ENCODE data around the gene SPNS1. TPM values are rescaled to one million over a fixed set of nuclear protein-coding genes. Genes with fewer than 3 reads are reported as not detected.
A peak's percentile ranks its signal among the peaks of the same experiment; 100 is the strongest.
"Not testable (repeated sequence)": the region's sequence is repeated elsewhere in the genome, so short reads cannot be mapped to it uniquely, and the experiment has no call there.

Gene SPNS1
- 20.9 TPM for polyA plus RNA-seq

DNA sequence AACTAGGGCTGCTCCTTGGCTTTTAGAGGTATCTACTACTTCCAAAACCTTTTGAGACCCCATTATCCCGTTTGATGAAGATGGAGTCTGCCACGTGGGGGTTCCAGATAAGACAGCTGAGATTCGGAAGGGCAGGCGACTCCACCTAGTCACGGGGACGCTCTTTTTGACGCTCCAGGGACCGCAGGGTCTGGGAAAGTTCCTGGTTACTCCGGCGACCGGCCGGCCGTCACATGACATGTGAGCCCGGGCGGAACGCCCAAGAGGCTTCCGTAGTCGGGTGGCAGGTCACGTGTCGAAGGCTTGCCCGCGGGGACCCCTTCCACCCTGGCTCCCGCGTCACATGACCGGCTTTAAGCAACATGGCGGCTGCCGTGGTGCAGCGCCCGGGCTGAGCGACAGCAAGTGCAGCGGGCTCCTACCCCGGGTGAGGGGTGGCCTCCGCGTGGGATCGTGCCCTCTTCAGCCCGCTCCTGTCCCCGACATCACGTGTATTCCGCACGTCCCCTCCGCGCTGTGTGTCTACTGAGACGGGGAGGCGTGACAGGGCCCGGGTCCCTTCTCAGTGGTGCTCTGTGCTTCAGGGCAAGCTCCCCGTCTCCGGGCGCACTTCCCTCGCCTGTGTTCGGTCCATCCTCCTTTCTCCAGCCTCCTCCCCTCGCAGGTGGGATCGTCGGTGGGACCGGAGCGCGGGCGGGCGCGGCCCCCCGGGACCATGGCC is at the start of gene SPNS1:
Gene SPNS1 (plus strand): TSS at position 342 of the 721 bp plus-strand sequence. CDS start 374 bp downstream, at position 716.
- H3K4me1 Mint-ChIP-seq: peaks cover 10 to 25% (median 19%) of the 10 kb centered on the region in 3 donors
- H3K27ac Mint-ChIP-seq: peak within 1 kb of the TSS; percentile 94 to 98 (median 97)
- no peaks in the 10 kb centered on the region for H3K9me3 Mint-ChIP-seq
- peaks cover 1% of the 10 kb centered on the region for H3K36me3 Mint-ChIP-seq
- peak within 1 kb of the TSS; percentile 93 to 99 (median 96) for H3K4me3 Mint-ChIP-seq
- no peaks in the 10 kb centered on the region for H3K27me3 Mint-ChIP-seq

- Mint-ChIP-seq H3K9me3 (no peaks in the 10 kb centered on the region), H3K4me3 (peak overlapping the region; percentile 91 to 98 (median 96)), H3K27me3 (no peaks in the 10 kb centered on the region), H3K4me1 (peaks cover 29 to 35% (median 32%) of the 10 kb centered on the region in 3 donors), H3K27ac (peak overlapping the region; percentile 88 to 98 (median 95)), H3K36me3 (no peaks in the 10 kb centered on the region)
These were observed 49.0 kb upstream of the SPNS1 start for GRCh38 chr16:28925386-28926228.

- H3K27me3 Mint-ChIP-seq, H3K36me3 Mint-ChIP-seq, H3K9me3 Mint-ChIP-seq: not testable (repeated sequence)
- Mint-ChIP-seq H3K4me3 (peak overlapping the region; percentile 91 to 98 (median 96)), H3K27ac (peak overlapping the region; percentile 13 to 98 (median 95)), H3K4me1 (peaks cover 33 to 38% (median 35%) of the 10 kb centered on the region in 3 donors)
These were observed 48.3 kb upstream of the SPNS1 start for GRCh38 chr16:28926284-28926683.

DNA sequence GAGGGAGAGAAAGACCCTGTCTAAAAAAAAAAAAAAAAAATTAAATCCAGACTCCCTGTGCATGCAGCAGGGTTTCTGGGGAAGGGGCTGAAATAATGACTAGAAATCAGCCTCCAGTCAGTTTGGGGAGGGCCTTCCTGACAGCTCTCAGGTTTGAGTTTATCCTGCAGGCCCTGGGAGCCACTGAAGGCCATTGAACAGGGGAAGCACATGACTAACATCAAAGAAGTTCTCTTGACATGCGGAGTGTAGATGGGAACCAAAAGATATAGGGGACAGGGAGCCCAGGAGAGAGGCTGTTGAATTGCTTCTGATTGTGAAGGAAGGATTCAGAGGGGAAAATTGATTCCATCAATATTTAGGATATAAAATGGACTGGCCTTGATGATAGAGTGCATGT is 46.8 kb upstream of the SPNS1 start:
- no peaks in the 10 kb centered on the region for H3K36me3 Mint-ChIP-seq
- H3K27ac Mint-ChIP-seq: peak overlapping the region in 2 of 3 donors; percentile 92 to 95
- H3K9me3 Mint-ChIP-seq: no peaks in the 10 kb centered on the region
- peak overlapping the region in 3 of 4 donors; percentile 21 to 72 (median 58) for H3K4me3 Mint-ChIP-seq
- peaks cover 32 to 42% (median 34%) of the 10 kb centered on the region in 3 donors for H3K4me1 Mint-ChIP-seq
- no peaks in the 10 kb centered on the region for H3K27me3 Mint-ChIP-seq

DNA sequence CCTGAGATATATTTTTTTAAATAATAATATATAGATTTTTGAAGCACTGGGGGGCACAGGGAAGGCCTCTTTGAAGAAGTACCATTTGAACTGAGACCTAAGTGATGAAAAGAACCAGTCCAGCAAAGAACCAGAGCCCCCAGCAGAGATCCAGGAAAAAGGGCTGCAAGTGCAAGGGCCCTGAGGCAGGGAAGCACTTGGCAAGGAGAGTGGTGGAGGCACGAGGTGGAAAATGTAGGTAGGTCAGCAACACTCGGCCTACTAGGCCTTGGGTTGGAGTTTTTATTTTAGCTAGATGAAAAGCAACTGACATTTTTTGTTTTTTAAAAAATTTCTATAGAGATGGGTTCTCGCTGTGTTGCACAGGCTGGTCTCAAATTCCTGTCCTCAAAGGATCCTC is 44.4 kb upstream of the SPNS1 start:
- peak overlapping the region; percentile 45 to 97 (median 96) for H3K27ac Mint-ChIP-seq
- peak overlapping the region in 3 of 4 donors; percentile 93 to 99 (median 94) for H3K4me3 Mint-ChIP-seq
- peaks cover 36 to 43% (median 37%) of the 10 kb centered on the region in 3 donors for H3K4me1 Mint-ChIP-seq
- H3K27me3 Mint-ChIP-seq: no peaks in the 10 kb centered on the region
- H3K9me3 Mint-ChIP-seq: no peaks in the 10 kb centered on the region
- peaks cover 5% of the 10 kb centered on the region for H3K36me3 Mint-ChIP-seq

GRCh38 chr16:28930652-28931051 is 43.9 kb upstream of the SPNS1 start:
- H3K36me3 Mint-ChIP-seq: peaks cover 10% of the 10 kb centered on the region
- H3K4me3 Mint-ChIP-seq: peak overlapping the region; percentile 93 to 99 (median 94)
- H3K27me3 Mint-ChIP-seq: no peaks in the 10 kb centered on the region
- peaks cover 40 to 43% (median 41%) of the 10 kb centered on the region in 3 donors for H3K4me1 Mint-ChIP-seq
- no peaks in the 10 kb centered on the region for H3K9me3 Mint-ChIP-seq
- peak overlapping the region; percentile 45 to 97 (median 96) for H3K27ac Mint-ChIP-seq

GRCh38 chr16:28931801-28932225 is 42.8 kb upstream of the SPNS1 start, which contains the start of gene CD19:
Gene CD19 (plus strand): TSS chr16:28931971. CDS start chr16:28932001, 30 bp downstream.
- no peaks in the 10 kb centered on the region for H3K9me3 Mint-ChIP-seq
- no peaks in the 10 kb centered on the region for H3K27me3 Mint-ChIP-seq
- peak within 1 kb of the TSS; percentile 91 to 97 (median 96) for H3K27ac Mint-ChIP-seq
- peaks cover 17% of the 10 kb centered on the region for H3K36me3 Mint-ChIP-seq
- H3K4me3 Mint-ChIP-seq: peak within 1 kb of the TSS; percentile 93 to 99 (median 94)
- H3K4me1 Mint-ChIP-seq: peaks cover 39 to 45% (median 41%) of the 10 kb centered on the region in 3 donors

DNA sequence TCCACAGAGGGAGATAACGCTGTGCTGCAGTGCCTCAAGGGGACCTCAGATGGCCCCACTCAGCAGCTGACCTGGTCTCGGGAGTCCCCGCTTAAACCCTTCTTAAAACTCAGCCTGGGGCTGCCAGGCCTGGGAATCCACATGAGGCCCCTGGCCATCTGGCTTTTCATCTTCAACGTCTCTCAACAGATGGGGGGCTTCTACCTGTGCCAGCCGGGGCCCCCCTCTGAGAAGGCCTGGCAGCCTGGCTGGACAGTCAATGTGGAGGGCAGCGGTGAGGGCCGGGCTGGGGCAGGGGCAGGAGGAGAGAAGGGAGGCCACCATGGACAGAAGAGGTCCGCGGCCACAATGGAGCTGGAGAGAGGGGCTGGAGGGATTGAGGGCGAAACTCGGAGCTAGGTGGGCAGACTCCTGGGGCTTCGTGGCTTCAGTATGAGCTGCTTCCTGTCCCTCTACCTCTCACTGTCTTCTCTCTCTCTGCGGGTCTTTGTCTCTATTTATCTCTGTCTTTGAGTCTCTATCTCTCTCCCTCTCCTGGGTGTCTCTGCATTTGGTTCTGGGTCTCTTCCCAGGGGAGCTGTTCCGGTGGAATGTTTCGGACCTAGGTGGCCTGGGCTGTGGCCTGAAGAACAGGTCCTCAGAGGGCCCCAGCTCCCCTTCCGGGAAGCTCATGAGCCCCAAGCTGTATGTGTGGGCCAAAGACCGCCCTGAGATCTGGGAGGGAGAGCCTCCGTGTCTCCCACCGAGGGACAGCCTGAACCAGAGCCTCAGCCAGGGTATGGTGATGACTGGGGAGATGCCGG is 42.0 kb upstream of the SPNS1 start:
- Mint-ChIP-seq H3K9me3 (no peaks in the 10 kb centered on the region), H3K4me1 (peaks cover 39 to 46% (median 41%) of the 10 kb centered on the region in 3 donors), H3K27ac (peak overlapping the region; percentile 91 to 97 (median 96)), H3K27me3 (no peaks in the 10 kb centered on the region), H3K36me3 (peaks cover 18% of the 10 kb centered on the region), H3K4me3 (peak overlapping the region; percentile 93 to 99 (median 94))

- H3K27ac Mint-ChIP-seq: peak overlapping the region; percentile 91 to 97 (median 96)
- H3K9me3 Mint-ChIP-seq: no peaks in the 10 kb centered on the region
- peak overlapping the region; percentile 93 to 99 (median 94) for H3K4me3 Mint-ChIP-seq
- H3K4me1 Mint-ChIP-seq: peaks cover 36 to 42% (median 41%) of the 10 kb centered on the region in 3 donors
- peaks cover 18% of the 10 kb centered on the region for H3K36me3 Mint-ChIP-seq
- H3K27me3 Mint-ChIP-seq: no peaks in the 10 kb centered on the region
These were observed 41.4 kb upstream of the SPNS1 start for GRCh38 chr16:28933171-28933570.

GRCh38 chr16:28935346-28935745 is 39.2 kb upstream of the SPNS1 start:
- Mint-ChIP-seq H3K36me3 (peaks cover 18% of the 10 kb centered on the region), H3K9me3 (no peaks in the 10 kb centered on the region), H3K27ac (peak overlapping the region; percentile 15 to 81 (median 55)), H3K4me1 (peaks cover 34 to 37% (median 36%) of the 10 kb centered on the region in 3 donors), H3K27me3 (no peaks in the 10 kb centered on the region), H3K4me3 (peak overlapping the region in 3 of 4 donors; percentile 23 to 91 (median 61))

- H3K36me3 Mint-ChIP-seq: peaks cover 18% of the 10 kb centered on the region
- no peaks in the 10 kb centered on the region for H3K27me3 Mint-ChIP-seq
- H3K4me3 Mint-ChIP-seq: peak overlapping the region; percentile 60 to 91 (median 87)
- peaks cover 26 to 29% (median 28%) of the 10 kb centered on the region in 3 donors for H3K4me1 Mint-ChIP-seq
- no peaks in the 10 kb centered on the region for H3K9me3 Mint-ChIP-seq
- peak overlapping the region; percentile 81 to 95 (median 90) for H3K27ac Mint-ChIP-seq
These were observed 38.4 kb upstream of the SPNS1 start for GRCh38 chr16:28935924-28936783.

- peak overlapping the region; percentile 81 to 95 (median 90) for H3K27ac Mint-ChIP-seq
- no peaks in the 10 kb centered on the region for H3K9me3 Mint-ChIP-seq
- no peaks in the 10 kb centered on the region for H3K27me3 Mint-ChIP-seq
- H3K36me3 Mint-ChIP-seq: peaks cover 18% of the 10 kb centered on the region
- peaks cover 22 to 27% (median 25%) of the 10 kb centered on the region in 3 donors for H3K4me1 Mint-ChIP-seq
- H3K4me3 Mint-ChIP-seq: peak overlapping the region; percentile 60 to 91 (median 87)
These were observed 37.8 kb upstream of the SPNS1 start for GRCh38 chr16:28936784-28937155.

GRCh38 chr16:28937222-28937876 is 37.2 kb upstream of the SPNS1 start:
- Mint-ChIP-seq H3K4me3 (peak overlapping the region in 1 of 4 donors; percentile 60), H3K4me1 (peaks cover 22 to 27% (median 24%) of the 10 kb centered on the region in 3 donors), H3K27ac (peak overlapping the region in 1 of 3 donors; percentile 14), H3K27me3 (no peaks in the 10 kb centered on the region), H3K36me3 (peaks cover 18% of the 10 kb centered on the region), H3K9me3 (no peaks in the 10 kb centered on the region)
